ENCODE data around the gene SLC12A8.

GRCh38 chr3:125085166-125085565 is 127.4 kb downstream of the SLC12A8 start:
- TF ChIP-seq CTCF (IDR thresholded peaks at IDR 0.05), result no peak
- no peak for TF ChIP-seq POLR2AphosphoS5 (IDR thresholded peaks at IDR 0.05)
